ENCODE measurements around the gene RALGPS1.

RALGPS1 gene

GRCh38 chr9:127039492-127039891 lies 124.9 kb downstream of the RALGPS1 start:
- peaks cover 5% of the 10 kb centered on the region for H3K27me3 ChIP-seq (ENCODE audit: insufficient read depth, poor library complexity, severe bottlenecking)
- no peak for DNase-seq (ENCODE audit: low read depth in 1 of 2, low spot score in 1 of 2)
- H3K27ac ChIP-seq (replicated peaks), result no peak overlapping the region
- TF ChIP-seq, protein P1, sequence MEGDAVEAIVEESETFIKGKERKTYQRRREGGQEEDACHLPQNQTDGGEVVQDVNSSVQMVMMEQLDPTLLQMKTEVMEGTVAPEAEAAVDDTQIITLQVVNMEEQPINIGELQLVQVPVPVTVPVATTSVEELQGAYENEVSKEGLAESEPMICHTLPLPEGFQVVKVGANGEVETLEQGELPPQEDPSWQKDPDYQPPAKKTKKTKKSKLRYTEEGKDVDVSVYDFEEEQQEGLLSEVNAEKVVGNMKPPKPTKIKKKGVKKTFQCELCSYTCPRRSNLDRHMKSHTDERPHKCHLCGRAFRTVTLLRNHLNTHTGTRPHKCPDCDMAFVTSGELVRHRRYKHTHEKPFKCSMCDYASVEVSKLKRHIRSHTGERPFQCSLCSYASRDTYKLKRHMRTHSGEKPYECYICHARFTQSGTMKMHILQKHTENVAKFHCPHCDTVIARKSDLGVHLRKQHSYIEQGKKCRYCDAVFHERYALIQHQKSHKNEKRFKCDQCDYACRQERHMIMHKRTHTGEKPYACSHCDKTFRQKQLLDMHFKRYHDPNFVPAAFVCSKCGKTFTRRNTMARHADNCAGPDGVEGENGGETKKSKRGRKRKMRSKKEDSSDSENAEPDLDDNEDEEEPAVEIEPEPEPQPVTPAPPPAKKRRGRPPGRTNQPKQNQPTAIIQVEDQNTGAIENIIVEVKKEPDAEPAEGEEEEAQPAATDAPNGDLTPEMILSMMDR (IDR thresholded peaks at IDR 0.05; ENCODE audit: insufficient read depth, low read length), result no peak
- TF ChIP-seq, protein P2, sequence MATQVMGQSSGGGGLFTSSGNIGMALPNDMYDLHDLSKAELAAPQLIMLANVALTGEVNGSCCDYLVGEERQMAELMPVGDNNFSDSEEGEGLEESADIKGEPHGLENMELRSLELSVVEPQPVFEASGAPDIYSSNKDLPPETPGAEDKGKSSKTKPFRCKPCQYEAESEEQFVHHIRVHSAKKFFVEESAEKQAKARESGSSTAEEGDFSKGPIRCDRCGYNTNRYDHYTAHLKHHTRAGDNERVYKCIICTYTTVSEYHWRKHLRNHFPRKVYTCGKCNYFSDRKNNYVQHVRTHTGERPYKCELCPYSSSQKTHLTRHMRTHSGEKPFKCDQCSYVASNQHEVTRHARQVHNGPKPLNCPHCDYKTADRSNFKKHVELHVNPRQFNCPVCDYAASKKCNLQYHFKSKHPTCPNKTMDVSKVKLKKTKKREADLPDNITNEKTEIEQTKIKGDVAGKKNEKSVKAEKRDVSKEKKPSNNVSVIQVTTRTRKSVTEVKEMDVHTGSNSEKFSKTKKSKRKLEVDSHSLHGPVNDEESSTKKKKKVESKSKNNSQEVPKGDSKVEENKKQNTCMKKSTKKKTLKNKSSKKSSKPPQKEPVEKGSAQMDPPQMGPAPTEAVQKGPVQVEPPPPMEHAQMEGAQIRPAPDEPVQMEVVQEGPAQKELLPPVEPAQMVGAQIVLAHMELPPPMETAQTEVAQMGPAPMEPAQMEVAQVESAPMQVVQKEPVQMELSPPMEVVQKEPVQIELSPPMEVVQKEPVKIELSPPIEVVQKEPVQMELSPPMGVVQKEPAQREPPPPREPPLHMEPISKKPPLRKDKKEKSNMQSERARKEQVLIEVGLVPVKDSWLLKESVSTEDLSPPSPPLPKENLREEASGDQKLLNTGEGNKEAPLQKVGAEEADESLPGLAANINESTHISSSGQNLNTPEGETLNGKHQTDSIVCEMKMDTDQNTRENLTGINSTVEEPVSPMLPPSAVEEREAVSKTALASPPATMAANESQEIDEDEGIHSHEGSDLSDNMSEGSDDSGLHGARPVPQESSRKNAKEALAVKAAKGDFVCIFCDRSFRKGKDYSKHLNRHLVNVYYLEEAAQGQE (IDR thresholded peaks at IDR 0.05; ENCODE audit: insufficient replicate concordance, low read depth), result no peak
- TF ChIP-seq POLR2AphosphoS5 (IDR thresholded peaks at IDR 0.05; ENCODE audit: low read depth) (no peak), SPI1 (IDR thresholded peaks at IDR 0.05; ENCODE audit: borderline replicate concordance, low read depth) (no peak), GABPA (IDR thresholded peaks at IDR 0.05; ENCODE audit: low read depth) (no peak)
- no peak overlapping the region for H3K4me3 ChIP-seq (replicated peaks; ENCODE audit: insufficient read depth, low read length)

- Histone ChIP-seq H3K4me3 (replicated peaks; ENCODE audit: insufficient read depth, low read length) (no peak overlapping the region), H3K27ac (replicated peaks) (no peak overlapping the region), H3K27me3 (ENCODE audit: insufficient read depth, poor library complexity, severe bottlenecking) (peaks cover 5% of the 10 kb centered on the region)
- no peak for DNase-seq (ENCODE audit: low read depth in 1 of 2, low spot score in 1 of 2)
- TF ChIP-seq POLR2AphosphoS5 (IDR thresholded peaks at IDR 0.05; ENCODE audit: low read depth), result no peak
- TF ChIP-seq, protein P2 (IDR thresholded peaks at IDR 0.05; ENCODE audit: insufficient replicate concordance, low read depth), result no peak
- TF ChIP-seq, protein P1 (IDR thresholded peaks at IDR 0.05; ENCODE audit: insufficient read depth, low read length), result no peak
- no peak for TF ChIP-seq SPI1 (IDR thresholded peaks at IDR 0.05; ENCODE audit: borderline replicate concordance, low read depth)
- no peak for TF ChIP-seq GABPA (IDR thresholded peaks at IDR 0.05; ENCODE audit: low read depth)
Measured at GRCh38 chr9:127045148-127045547, 130.6 kb downstream of the RALGPS1 start.

DNA sequence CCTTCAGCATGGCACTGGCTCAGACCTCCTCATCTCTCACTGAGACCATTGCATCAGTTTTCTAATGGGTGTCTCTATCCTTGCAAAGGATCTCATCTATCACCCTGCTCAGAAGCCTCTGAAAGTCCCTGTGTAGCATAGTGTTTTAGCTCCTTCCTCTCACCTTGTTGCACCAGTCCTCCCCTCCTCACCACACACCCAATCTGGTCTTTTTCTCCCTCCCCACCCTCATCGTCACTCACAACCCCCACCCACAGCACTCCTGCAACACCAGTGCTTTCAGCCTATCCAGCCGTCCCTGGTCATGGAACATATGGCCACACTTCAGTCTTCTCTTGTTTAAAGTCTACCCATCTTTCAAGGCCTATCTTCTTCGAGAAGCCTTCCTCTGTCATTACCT lies 133.4 kb downstream of the RALGPS1 start:
- Histone ChIP-seq H3K4me3 (replicated peaks; ENCODE audit: insufficient read depth, low read length) (no peak overlapping the region), H3K27ac (replicated peaks) (no peak overlapping the region), H3K27me3 (ENCODE audit: insufficient read depth, poor library complexity, severe bottlenecking) (peaks cover 5% of the 10 kb centered on the region)
- TF ChIP-seq, protein P2 (IDR thresholded peaks at IDR 0.05; ENCODE audit: insufficient replicate concordance, low read depth), result no peak
- no peak for TF ChIP-seq SPI1 (IDR thresholded peaks at IDR 0.05; ENCODE audit: borderline replicate concordance, low read depth)
- no peak for TF ChIP-seq GABPA (IDR thresholded peaks at IDR 0.05; ENCODE audit: low read depth)
- TF ChIP-seq POLR2AphosphoS5 (IDR thresholded peaks at IDR 0.05; ENCODE audit: low read depth), result no peak
- TF ChIP-seq, protein P1 (IDR thresholded peaks at IDR 0.05; ENCODE audit: insufficient read depth, low read length), result no peak
- no peak for DNase-seq (ENCODE audit: low read depth in 1 of 2, low spot score in 1 of 2)
